ENCODE measurements around the gene LSAMP.

DNA sequence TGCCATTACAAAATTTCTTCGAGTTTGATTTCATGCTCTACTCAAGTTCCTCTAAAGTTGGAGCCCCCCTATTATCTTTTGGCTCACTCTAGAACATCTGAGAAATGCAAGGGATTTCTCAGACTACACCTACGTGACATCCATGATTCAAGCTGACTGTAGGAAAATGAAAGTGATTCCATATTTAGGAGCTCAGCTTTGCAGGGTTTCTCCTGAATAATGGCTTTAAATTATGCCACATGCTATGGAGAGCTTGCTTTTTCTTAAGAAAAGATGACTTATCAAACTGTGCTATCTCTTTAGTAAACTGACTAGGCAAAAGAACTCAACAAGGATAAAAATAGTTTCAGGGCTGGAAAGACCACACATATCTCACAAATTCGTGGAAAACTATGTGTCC is 292.1 kb downstream of the LSAMP start:
- TF ChIP-seq EP300 (IDR thresholded peaks at IDR 0.05) (no peak), POLR2A (IDR thresholded peaks at IDR 0.05) (no peak)
- TF ChIP-seq, protein P1, sequence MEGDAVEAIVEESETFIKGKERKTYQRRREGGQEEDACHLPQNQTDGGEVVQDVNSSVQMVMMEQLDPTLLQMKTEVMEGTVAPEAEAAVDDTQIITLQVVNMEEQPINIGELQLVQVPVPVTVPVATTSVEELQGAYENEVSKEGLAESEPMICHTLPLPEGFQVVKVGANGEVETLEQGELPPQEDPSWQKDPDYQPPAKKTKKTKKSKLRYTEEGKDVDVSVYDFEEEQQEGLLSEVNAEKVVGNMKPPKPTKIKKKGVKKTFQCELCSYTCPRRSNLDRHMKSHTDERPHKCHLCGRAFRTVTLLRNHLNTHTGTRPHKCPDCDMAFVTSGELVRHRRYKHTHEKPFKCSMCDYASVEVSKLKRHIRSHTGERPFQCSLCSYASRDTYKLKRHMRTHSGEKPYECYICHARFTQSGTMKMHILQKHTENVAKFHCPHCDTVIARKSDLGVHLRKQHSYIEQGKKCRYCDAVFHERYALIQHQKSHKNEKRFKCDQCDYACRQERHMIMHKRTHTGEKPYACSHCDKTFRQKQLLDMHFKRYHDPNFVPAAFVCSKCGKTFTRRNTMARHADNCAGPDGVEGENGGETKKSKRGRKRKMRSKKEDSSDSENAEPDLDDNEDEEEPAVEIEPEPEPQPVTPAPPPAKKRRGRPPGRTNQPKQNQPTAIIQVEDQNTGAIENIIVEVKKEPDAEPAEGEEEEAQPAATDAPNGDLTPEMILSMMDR (IDR thresholded peaks at IDR 0.05): no peak
